Effector memory CD8-positive, alpha-beta T cell (primary cell): Measurements from ENCODE around the gene NPR1.
"Not testable (repeated sequence)": the region's sequence is repeated elsewhere in the genome, so short reads cannot be mapped to it uniquely, and the experiment has no call there.

Experiments
- ATAC-seq: fragments of 150-1000 bp; cut with Tn5 transposase; replicated peaks from 2 replicates; pipeline ENCODE4 v1.10.0; 2021; ENCODE audit warnings: mild to moderate bottlenecking, moderate library complexity
- DNase-seq, 3 experiments: peaks; one replicate each; pipeline ENCODE4 v3.0.0; 2021
- H3K27ac Mint-ChIP-seq, 2 donors: one replicate each; pipeline ENCODE4 v1.8.0; 2022; ENCODE audit warnings: mild to moderate bottlenecking in 2 of 2, mixed read lengths in 2 of 2, moderate library complexity in 2 of 2
- H3K27me3 Mint-ChIP-seq, 2 donors: one replicate each; pipeline ENCODE4 v1.8.0; 2022; ENCODE audit warnings: mixed read lengths in 2 of 2
- H3K36me3 Mint-ChIP-seq: one replicate; pipeline ENCODE4 v1.8.0; 2022; ENCODE audit warnings: mild to moderate bottlenecking, moderate library complexity, mixed read lengths; ENCODE audit not compliant: insufficient read depth
- H3K4me1 Mint-ChIP-seq, 2 donors: one replicate each; pipeline ENCODE4 v1.8.0; 2022; ENCODE audit warnings: low read depth in 2 of 2, mixed read lengths in 2 of 2
- H3K4me3 Mint-ChIP-seq, 2 donors: one replicate each; pipeline ENCODE4 v1.8.0; 2022; ENCODE audit warnings: mild to moderate bottlenecking in 2 of 2, mixed read lengths in 2 of 2, moderate library complexity in 2 of 2
- H3K9me3 Mint-ChIP-seq, 2 donors: one replicate each; pipeline ENCODE4 v1.8.0; 2022; ENCODE audit warnings: mixed read lengths in 2 of 2

Gene NPR1

GRCh38 chr1:153697191-153698019 lies 18.9 kb downstream of the NPR1 start:
- no peak overlapping the region for H3K4me3 Mint-ChIP-seq
- H3K4me1 Mint-ChIP-seq: no peaks in the 10 kb centered on the region
- peak overlapping the region in 1 of 2 donors; percentile 59 for H3K27ac Mint-ChIP-seq
- peaks cover 3% of the 10 kb centered on the region for H3K36me3 Mint-ChIP-seq
- DNase-seq: no peak
- no peak for ATAC-seq
- no peaks in the 10 kb centered on the region for H3K9me3 Mint-ChIP-seq
- H3K27me3 Mint-ChIP-seq: peaks cover 0 to 17% of the 10 kb centered on the region in 2 donors

GRCh38 chr1:153698020-153698922 lies 19.8 kb downstream of the NPR1 start:
- no peak overlapping the region for H3K4me3 Mint-ChIP-seq
- H3K9me3 Mint-ChIP-seq: no peaks in the 10 kb centered on the region
- DNase-seq (no peak), ATAC-seq (no peak)
- peaks cover 0 to 15% of the 10 kb centered on the region in 2 donors for H3K27me3 Mint-ChIP-seq
- no peaks in the 10 kb centered on the region for H3K4me1 Mint-ChIP-seq
- H3K27ac Mint-ChIP-seq: peak overlapping the region in 1 of 2 donors; percentile 59
- H3K36me3 Mint-ChIP-seq: peaks cover 3% of the 10 kb centered on the region

GRCh38 chr1:153698923-153699714 lies 20.6 kb downstream of the NPR1 start:
- Mint-ChIP-seq H3K27me3 (peaks cover 0 to 10% of the 10 kb centered on the region in 2 donors), H3K9me3 (no peaks in the 10 kb centered on the region), H3K4me1 (no peaks in the 10 kb centered on the region), H3K27ac (no peak overlapping the region), H3K36me3 (peaks cover 3% of the 10 kb centered on the region), H3K4me3 (no peak overlapping the region)
- ATAC-seq: no peak
- DNase-seq: no peak

- Mint-ChIP-seq H3K4me1 (no peaks in the 10 kb centered on the region), H3K27me3 (peaks cover 0 to 10% of the 10 kb centered on the region in 2 donors), H3K4me3 (no peak overlapping the region), H3K9me3 (no peaks in the 10 kb centered on the region), H3K36me3 (peaks cover 3% of the 10 kb centered on the region), H3K27ac (no peak overlapping the region)
- ATAC-seq: no peak
- no peak for DNase-seq
Measured at GRCh38 chr1:153699768-153700167, 21.3 kb downstream of the NPR1 start.

GRCh38 chr1:153705484-153705883 lies 27.0 kb downstream of the NPR1 start:
- no peaks in the 10 kb centered on the region for H3K9me3 Mint-ChIP-seq
- peaks cover 3% of the 10 kb centered on the region for H3K36me3 Mint-ChIP-seq
- DNase-seq (no peak), ATAC-seq (no peak)
- no peaks in the 10 kb centered on the region for H3K4me1 Mint-ChIP-seq
- no peak overlapping the region for H3K4me3 Mint-ChIP-seq
- H3K27me3 Mint-ChIP-seq: peaks cover 0 to under 1% of the 10 kb centered on the region in 2 donors
- H3K27ac Mint-ChIP-seq: no peak overlapping the region

GRCh38 chr1:153711026-153711425 lies 32.5 kb downstream of the NPR1 start:
- H3K4me3 Mint-ChIP-seq: no peak overlapping the region
- H3K27ac Mint-ChIP-seq: no peak overlapping the region
- H3K36me3 Mint-ChIP-seq: no peaks in the 10 kb centered on the region
- no peak for DNase-seq
- no peaks in the 10 kb centered on the region for H3K4me1 Mint-ChIP-seq
- H3K9me3 Mint-ChIP-seq: no peaks in the 10 kb centered on the region
- ATAC-seq: no peak
- H3K27me3 Mint-ChIP-seq: peaks cover 19 to 20% of the 10 kb centered on the region in 2 donors

GRCh38 chr1:153716211-153716610 lies 37.7 kb downstream of the NPR1 start:
- H3K27ac Mint-ChIP-seq, H3K9me3 Mint-ChIP-seq, ATAC-seq, H3K4me1 Mint-ChIP-seq, H3K4me3 Mint-ChIP-seq, H3K36me3 Mint-ChIP-seq, DNase-seq: not testable (repeated sequence)
- peaks cover 11 to 20% of the 10 kb centered on the region in 2 donors for H3K27me3 Mint-ChIP-seq

- no peak for ATAC-seq
- H3K4me1 Mint-ChIP-seq: no peaks in the 10 kb centered on the region
- peaks cover 3% of the 10 kb centered on the region for H3K36me3 Mint-ChIP-seq
- no peak overlapping the region for H3K4me3 Mint-ChIP-seq
- peaks cover 9 to 20% of the 10 kb centered on the region in 2 donors for H3K27me3 Mint-ChIP-seq
- no peaks in the 10 kb centered on the region for H3K9me3 Mint-ChIP-seq
- no peak overlapping the region for H3K27ac Mint-ChIP-seq
- DNase-seq: no peak
Measured at GRCh38 chr1:153717330-153717729, 38.8 kb downstream of the NPR1 start.

GRCh38 chr1:153723687-153724086 lies 45.2 kb downstream of the NPR1 start:
- Mint-ChIP-seq H3K27ac (no peak overlapping the region), H3K36me3 (peaks cover 5% of the 10 kb centered on the region), H3K4me1 (peaks cover 0 to 2% of the 10 kb centered on the region in 2 donors), H3K27me3 (no peaks in the 10 kb centered on the region), H3K9me3 (no peaks in the 10 kb centered on the region), H3K4me3 (no peak overlapping the region)
- no peak for DNase-seq
- no peak for ATAC-seq

GRCh38 chr1:153724634-153725033 lies 46.1 kb downstream of the NPR1 start:
- not testable (repeated sequence) for H3K36me3 Mint-ChIP-seq, DNase-seq, H3K4me1 Mint-ChIP-seq, H3K4me3 Mint-ChIP-seq, H3K9me3 Mint-ChIP-seq, ATAC-seq, H3K27ac Mint-ChIP-seq, H3K27me3 Mint-ChIP-seq

- no peaks in the 10 kb centered on the region for H3K9me3 Mint-ChIP-seq
- ATAC-seq: peak; percentile 97
- H3K4me1 Mint-ChIP-seq: peaks cover 13 to 20% of the 10 kb centered on the region in 2 donors
- H3K27ac Mint-ChIP-seq: peak within 1 kb of the TSS; percentile 95 to 97
- DNase-seq: peak; percentile 97 to 99 (median 97)
- H3K4me3 Mint-ChIP-seq: peak within 1 kb of the TSS; percentile 91 to 93
- peaks cover 11% of the 10 kb centered on the region for H3K36me3 Mint-ChIP-seq
- no peaks in the 10 kb centered on the region for H3K27me3 Mint-ChIP-seq
Measured at GRCh38 chr1:153727463-153728304, 49.2 kb downstream of the NPR1 start, which contains the start of gene INTS3. Gene INTS3, plus strand, starts transcription at chr1:153728050. Its CDS starts 585 bp downstream, at chr1:153728635.

GRCh38 chr1:153728305-153729066 lies 50.0 kb downstream of the NPR1 start:
- H3K4me1 Mint-ChIP-seq: peaks cover 13 to 20% of the 10 kb centered on the region in 2 donors
- H3K27me3 Mint-ChIP-seq: no peaks in the 10 kb centered on the region

More at GRCh38 chr1:153728305-153729066, 50.0 kb downstream of the NPR1 start:
- DNase-seq: peak in 1 of 3 experiments; percentile 19
- ATAC-seq: no peak
- H3K4me3 Mint-ChIP-seq: peak overlapping the region; percentile 91 to 93
- H3K36me3 Mint-ChIP-seq: peaks cover 15% of the 10 kb centered on the region
- peak overlapping the region; percentile 95 to 97 for H3K27ac Mint-ChIP-seq
- H3K9me3 Mint-ChIP-seq: no peaks in the 10 kb centered on the region
